WTC11 (cell line): Measurements from ENCODE around the gene TMED10. TPM values are rescaled to one million over a fixed set of nuclear protein-coding genes. Genes with fewer than 3 reads are reported as not detected.

Experiments used
- ATAC-seq: fragments of 200-7000 bp; cut with Tn5 transposase; 2 replicates; pipeline ENCODE4 v1.10.0; 2021; ENCODE audit warnings: mild to moderate bottlenecking, moderate library complexity
- CTCF ChIA-PET: fragments of 300-600 bp; sonication (Branson Sonifier 250); formaldehyde crosslinking; loops from one replicate; lab custom pipeline; 2021; ENCODE audit warnings: antibody characterized with exemption; lab: Charles Lee
- POLR2A ChIA-PET: fragments of 350-600 bp; sonication (Branson Sonifier 250); formaldehyde crosslinking; loops from one replicate; lab custom pipeline; 2021; ENCODE audit warnings: antibody characterized with exemption; lab: Charles Lee
- DNase-seq: peaks from one replicate; pipeline ENCODE4 v3.0.0; 2021; ENCODE audit warnings: low spot score
- H3K27ac Mint-ChIP-seq: 2 replicates; pipeline ENCODE4 v1.8.0; 2021; ENCODE audit warnings: mixed read lengths
- H3K27me3 Mint-ChIP-seq: 2 replicates; pipeline ENCODE4 v1.8.0; 2021; ENCODE audit warnings: low read depth, mild to moderate bottlenecking, moderate library complexity, mixed read lengths
- H3K36me3 Mint-ChIP-seq: 2 replicates; pipeline ENCODE4 v1.8.0; 2021; ENCODE audit warnings: mixed read lengths
- H3K4me1 Mint-ChIP-seq: 2 replicates; pipeline ENCODE4 v1.8.0; 2022; ENCODE audit warnings: mixed read lengths
- H3K4me3 Mint-ChIP-seq: 2 replicates; pipeline ENCODE4 v1.8.0; 2021; ENCODE audit warnings: mild to moderate bottlenecking, moderate library complexity, mixed read lengths
- H3K9me3 Mint-ChIP-seq: 2 replicates; pipeline ENCODE4 v1.8.0; 2021; ENCODE audit warnings: mixed read lengths
- ELF4 ChIP-seq: sonication (generic); formaldehyde crosslinking; IDR thresholded peaks from 2 replicates; pipeline ENCODE4 v1.8.1; 2022; ENCODE audit warnings: low read depth, mild to moderate bottlenecking, moderate library complexity, missing genetic modification reagents
- ETV6 ChIP-seq: sonication (generic); formaldehyde crosslinking; IDR thresholded peaks from 2 replicates; pipeline ENCODE4 v1.8.1; 2022; ENCODE audit warnings: mild to moderate bottlenecking, missing genetic modification reagents
- GABPB1 ChIP-seq: sonication (generic); formaldehyde crosslinking; IDR thresholded peaks from 2 replicates; pipeline ENCODE4 v1.8.1; 2023; ENCODE audit warnings: mild to moderate bottlenecking, missing genetic modification reagents
- HMGXB4 ChIP-seq: sonication (generic); formaldehyde crosslinking; IDR thresholded peaks from 2 replicates; pipeline ENCODE4 v1.8.1; 2023; ENCODE audit warnings: mild to moderate bottlenecking, moderate library complexity, missing genetic modification reagents
- JAZF1 ChIP-seq: fragments of 250-450 bp; sonication (Bioruptor Pico); IDR thresholded peaks from 2 replicates; pipeline ENCODE4 v1.9.0; 2021; ENCODE audit warnings: moderate library complexity, mild to moderate bottlenecking, inconsistent platforms
- MAX ChIP-seq: sonication (generic); formaldehyde crosslinking; IDR thresholded peaks from 2 replicates; pipeline ENCODE4 v1.8.0; 2022; ENCODE audit warnings: mild to moderate bottlenecking, missing genetic modification reagents
- NR1H2 ChIP-seq: sonication (generic); formaldehyde crosslinking; IDR thresholded peaks from 2 replicates; pipeline ENCODE4 v1.9.0; 2021; ENCODE audit warnings: mild to moderate bottlenecking, moderate library complexity, missing genetic modification reagents
- OVOL2 ChIP-seq: fragments of 250-450 bp; sonication (Bioruptor Pico); IDR thresholded peaks from 2 replicates; pipeline ENCODE4 v1.9.0; 2021; ENCODE audit warnings: mild to moderate bottlenecking, borderline replicate concordance
- PRRX2 ChIP-seq: fragments of 250-450 bp; sonication (Bioruptor Pico); IDR thresholded peaks from 2 replicates; pipeline ENCODE4 v1.8.0; 2021; ENCODE audit warnings: mild to moderate bottlenecking
- SMAD4 ChIP-seq: sonication (generic); formaldehyde crosslinking; IDR thresholded peaks from 2 replicates; pipeline ENCODE4 v1.8.0; 2022; ENCODE audit warnings: mild to moderate bottlenecking, missing genetic modification reagents
- TCF7 ChIP-seq: sonication (generic); formaldehyde crosslinking; IDR thresholded peaks from 2 replicates; pipeline ENCODE4 v1.8.0; 2022; ENCODE audit warnings: mild to moderate bottlenecking, low read depth, missing genetic modification reagents, moderate library complexity
- ZNF317 ChIP-seq: sonication (generic); formaldehyde crosslinking; IDR thresholded peaks from 2 replicates; pipeline ENCODE4 v1.8.1; 2023; ENCODE audit warnings: low read depth, mild to moderate bottlenecking, moderate library complexity, missing genetic modification reagents, borderline replicate concordance
- total RNA-seq: library from RNA; stranded (reverse); gene quantifications from 3 replicates; pipeline ENCODE4 v1.2.3, GENCODE V29; 2021
- TF ChIP-seq, protein P1 (sequence below): sonication (generic); formaldehyde crosslinking; IDR thresholded peaks from 2 replicates; pipeline ENCODE4 v1.8.0; 2022; ENCODE audit warnings: mild to moderate bottlenecking, missing genetic modification reagents
- TF ChIP-seq, protein P2 (sequence below): sonication (generic); formaldehyde crosslinking; IDR thresholded peaks from 2 replicates; pipeline ENCODE4 v1.8.0; 2023; ENCODE audit warnings: missing genetic modification reagents, mild to moderate bottlenecking, borderline replicate concordance
- TF ChIP-seq, protein P3 (sequence below): sonication (generic); formaldehyde crosslinking; IDR thresholded peaks from 2 replicates; pipeline ENCODE4 v1.8.1; 2023; ENCODE audit warnings: mild to moderate bottlenecking, missing genetic modification reagents, borderline replicate concordance

Gene TMED10
- total RNA-seq, 1 experiment from 2014 or later, result 234 TPM

DNA sequence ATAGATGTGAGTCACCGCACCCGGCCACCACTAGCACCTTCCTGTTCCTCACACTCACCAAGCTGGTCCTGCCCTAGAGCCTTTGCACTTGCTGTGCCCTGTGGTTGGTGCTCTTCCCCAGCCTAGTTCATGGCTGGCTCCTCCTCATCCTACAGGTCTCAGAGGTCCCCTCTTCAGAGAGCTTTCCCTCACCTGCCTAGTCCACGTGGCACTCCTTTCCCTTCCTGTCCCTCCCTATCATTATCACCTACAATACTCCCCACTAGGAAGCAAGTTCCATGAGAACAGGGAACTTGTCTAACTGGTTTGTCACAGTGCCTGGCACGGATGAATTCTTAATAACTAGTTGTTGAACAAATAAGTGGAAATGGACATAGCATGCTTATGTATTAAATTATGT is 24.0 kb upstream of the TMED10 start:
- ChIA-PET CTCF (interaction anchor here (0.6 kb wide), 1 partner anchor 37 kb away, joined by 3 read pairs; no protein-coding TSS in a partner anchor), POLR2A (no interaction called here)
- Mint-ChIP-seq H3K9me3 (no peaks in the 10 kb centered on the region), H3K27me3 (no peaks in the 10 kb centered on the region), H3K27ac (peak overlapping the region; percentile 66), H3K36me3 (no peaks in the 10 kb centered on the region), H3K4me3 (no peak overlapping the region), H3K4me1 (peaks cover 5% of the 10 kb centered on the region)
- DNase-seq (no peak), ATAC-seq (peak; percentile 63)
- TF ChIP-seq NR1H2 (CRISPR knock-in tag), result no peak
- TF ChIP-seq, protein P1, sequence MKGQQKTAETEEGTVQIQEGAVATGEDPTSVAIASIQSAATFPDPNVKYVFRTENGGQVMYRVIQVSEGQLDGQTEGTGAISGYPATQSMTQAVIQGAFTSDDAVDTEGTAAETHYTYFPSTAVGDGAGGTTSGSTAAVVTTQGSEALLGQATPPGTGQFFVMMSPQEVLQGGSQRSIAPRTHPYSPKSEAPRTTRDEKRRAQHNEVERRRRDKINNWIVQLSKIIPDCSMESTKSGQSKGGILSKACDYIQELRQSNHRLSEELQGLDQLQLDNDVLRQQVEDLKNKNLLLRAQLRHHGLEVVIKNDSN (CRISPR knock-in tag), result no peak
- no peak for TF ChIP-seq GABPB1
- TF ChIP-seq, protein P2, sequence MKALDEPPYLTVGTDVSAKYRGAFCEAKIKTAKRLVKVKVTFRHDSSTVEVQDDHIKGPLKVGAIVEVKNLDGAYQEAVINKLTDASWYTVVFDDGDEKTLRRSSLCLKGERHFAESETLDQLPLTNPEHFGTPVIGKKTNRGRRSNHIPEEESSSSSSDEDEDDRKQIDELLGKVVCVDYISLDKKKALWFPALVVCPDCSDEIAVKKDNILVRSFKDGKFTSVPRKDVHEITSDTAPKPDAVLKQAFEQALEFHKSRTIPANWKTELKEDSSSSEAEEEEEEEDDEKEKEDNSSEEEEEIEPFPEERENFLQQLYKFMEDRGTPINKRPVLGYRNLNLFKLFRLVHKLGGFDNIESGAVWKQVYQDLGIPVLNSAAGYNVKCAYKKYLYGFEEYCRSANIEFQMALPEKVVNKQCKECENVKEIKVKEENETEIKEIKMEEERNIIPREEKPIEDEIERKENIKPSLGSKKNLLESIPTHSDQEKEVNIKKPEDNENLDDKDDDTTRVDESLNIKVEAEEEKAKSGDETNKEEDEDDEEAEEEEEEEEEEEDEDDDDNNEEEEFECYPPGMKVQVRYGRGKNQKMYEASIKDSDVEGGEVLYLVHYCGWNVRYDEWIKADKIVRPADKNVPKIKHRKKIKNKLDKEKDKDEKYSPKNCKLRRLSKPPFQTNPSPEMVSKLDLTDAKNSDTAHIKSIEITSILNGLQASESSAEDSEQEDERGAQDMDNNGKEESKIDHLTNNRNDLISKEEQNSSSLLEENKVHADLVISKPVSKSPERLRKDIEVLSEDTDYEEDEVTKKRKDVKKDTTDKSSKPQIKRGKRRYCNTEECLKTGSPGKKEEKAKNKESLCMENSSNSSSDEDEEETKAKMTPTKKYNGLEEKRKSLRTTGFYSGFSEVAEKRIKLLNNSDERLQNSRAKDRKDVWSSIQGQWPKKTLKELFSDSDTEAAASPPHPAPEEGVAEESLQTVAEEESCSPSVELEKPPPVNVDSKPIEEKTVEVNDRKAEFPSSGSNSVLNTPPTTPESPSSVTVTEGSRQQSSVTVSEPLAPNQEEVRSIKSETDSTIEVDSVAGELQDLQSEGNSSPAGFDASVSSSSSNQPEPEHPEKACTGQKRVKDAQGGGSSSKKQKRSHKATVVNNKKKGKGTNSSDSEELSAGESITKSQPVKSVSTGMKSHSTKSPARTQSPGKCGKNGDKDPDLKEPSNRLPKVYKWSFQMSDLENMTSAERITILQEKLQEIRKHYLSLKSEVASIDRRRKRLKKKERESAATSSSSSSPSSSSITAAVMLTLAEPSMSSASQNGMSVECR (CRISPR knock-in tag), result no peak
- no peak for TF ChIP-seq SMAD4 (CRISPR knock-in tag)
- TF ChIP-seq ETV6, result no peak
- no peak for TF ChIP-seq MAX (CRISPR knock-in tag)
- no peak for TF ChIP-seq OVOL2 (CRISPR knock-in tag)
- no peak for TF ChIP-seq JAZF1 (CRISPR knock-in tag)
- TF ChIP-seq ZNF317 (CRISPR knock-in tag), result no peak
- no peak for TF ChIP-seq ELF4

DNA sequence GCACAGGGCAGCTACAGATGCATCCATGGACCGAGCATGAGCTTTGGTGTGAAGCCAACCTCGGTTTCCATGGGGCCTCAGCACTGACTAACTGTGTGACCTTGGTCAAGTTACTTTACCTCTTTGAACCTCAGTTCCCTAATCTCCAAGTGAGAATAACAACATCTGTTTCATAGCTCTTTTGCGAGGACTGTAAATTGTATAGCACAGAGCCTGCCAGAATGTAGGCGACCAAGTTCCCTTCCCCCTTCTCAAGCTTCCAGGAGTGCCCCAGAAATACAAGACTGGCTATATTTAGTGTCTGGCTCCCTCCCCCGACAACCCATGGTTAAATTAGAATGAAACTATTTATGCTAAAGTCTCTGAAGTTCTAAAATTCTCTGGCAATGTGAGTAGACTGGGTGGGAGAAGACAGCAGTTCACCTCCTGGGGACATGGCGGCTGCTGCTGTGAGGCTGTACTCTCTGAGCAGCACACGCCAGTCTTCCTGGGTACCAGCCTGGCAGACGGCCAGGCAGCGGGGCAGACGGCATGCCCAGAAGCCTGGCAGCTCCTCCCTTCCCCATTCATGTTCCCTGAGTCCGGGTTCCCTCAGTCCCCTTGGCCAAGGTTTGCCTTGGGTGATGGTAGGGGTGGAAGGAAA is 22.0 kb upstream of the TMED10 start:
- H3K4me3 Mint-ChIP-seq, result no peak overlapping the region
- H3K4me1 Mint-ChIP-seq, result peaks cover 5% of the 10 kb centered on the region
- no peak overlapping the region; the same call in 1 of the 2 replicates for H3K27ac Mint-ChIP-seq
- TF ChIP-seq, protein P3, sequence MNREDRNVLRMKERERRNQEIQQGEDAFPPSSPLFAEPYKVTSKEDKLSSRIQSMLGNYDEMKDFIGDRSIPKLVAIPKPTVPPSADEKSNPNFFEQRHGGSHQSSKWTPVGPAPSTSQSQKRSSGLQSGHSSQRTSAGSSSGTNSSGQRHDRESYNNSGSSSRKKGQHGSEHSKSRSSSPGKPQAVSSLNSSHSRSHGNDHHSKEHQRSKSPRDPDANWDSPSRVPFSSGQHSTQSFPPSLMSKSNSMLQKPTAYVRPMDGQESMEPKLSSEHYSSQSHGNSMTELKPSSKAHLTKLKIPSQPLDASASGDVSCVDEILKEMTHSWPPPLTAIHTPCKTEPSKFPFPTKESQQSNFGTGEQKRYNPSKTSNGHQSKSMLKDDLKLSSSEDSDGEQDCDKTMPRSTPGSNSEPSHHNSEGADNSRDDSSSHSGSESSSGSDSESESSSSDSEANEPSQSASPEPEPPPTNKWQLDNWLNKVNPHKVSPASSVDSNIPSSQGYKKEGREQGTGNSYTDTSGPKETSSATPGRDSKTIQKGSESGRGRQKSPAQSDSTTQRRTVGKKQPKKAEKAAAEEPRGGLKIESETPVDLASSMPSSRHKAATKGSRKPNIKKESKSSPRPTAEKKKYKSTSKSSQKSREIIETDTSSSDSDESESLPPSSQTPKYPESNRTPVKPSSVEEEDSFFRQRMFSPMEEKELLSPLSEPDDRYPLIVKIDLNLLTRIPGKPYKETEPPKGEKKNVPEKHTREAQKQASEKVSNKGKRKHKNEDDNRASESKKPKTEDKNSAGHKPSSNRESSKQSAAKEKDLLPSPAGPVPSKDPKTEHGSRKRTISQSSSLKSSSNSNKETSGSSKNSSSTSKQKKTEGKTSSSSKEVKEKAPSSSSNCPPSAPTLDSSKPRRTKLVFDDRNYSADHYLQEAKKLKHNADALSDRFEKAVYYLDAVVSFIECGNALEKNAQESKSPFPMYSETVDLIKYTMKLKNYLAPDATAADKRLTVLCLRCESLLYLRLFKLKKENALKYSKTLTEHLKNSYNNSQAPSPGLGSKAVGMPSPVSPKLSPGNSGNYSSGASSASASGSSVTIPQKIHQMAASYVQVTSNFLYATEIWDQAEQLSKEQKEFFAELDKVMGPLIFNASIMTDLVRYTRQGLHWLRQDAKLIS, result no peak
- TF ChIP-seq HMGXB4 (no peak), PRRX2 (no peak), TCF7 (CRISPR knock-in tag) (no peak)
- H3K27me3 Mint-ChIP-seq, result no peaks in the 10 kb centered on the region
- no peaks in the 10 kb centered on the region for H3K36me3 Mint-ChIP-seq
- DNase-seq (no peak), ATAC-seq (no peak)
- no peaks in the 10 kb centered on the region for H3K9me3 Mint-ChIP-seq
- CTCF ChIA-PET, result no interaction called here
- POLR2A ChIA-PET, result no interaction called here
